Measurements from ENCODE around the gene ZNF701. TPM values are rescaled to one million over a fixed set of nuclear protein-coding genes. Genes with fewer than 3 reads are reported as not detected.
"Not testable (repeated sequence)": the region's sequence is repeated elsewhere in the genome, so short reads cannot be mapped to it uniquely, and the experiment has no call there.

Gene ZNF701
- total RNA-seq, 1 donor from 2014 or later, result 15.7 TPM

DNA sequence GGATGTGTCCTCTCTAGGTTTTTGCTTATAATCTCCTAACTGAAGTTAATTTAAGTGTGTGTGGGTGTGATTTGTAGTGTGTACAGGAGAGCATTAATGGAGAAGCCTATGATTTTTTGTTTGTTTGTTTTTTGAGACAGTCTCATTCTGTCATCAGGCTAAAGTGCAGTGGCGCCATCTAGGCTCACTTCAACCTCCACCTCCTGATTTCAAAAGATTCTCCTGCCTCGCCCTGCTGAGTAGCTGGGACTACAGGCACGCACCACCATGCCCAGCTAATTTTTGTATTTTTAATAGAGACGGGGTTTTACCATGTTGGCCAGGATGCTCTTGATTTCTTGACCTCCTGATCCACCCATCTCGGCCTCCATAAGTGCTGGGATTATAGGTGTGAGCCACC lies 20.6 kb downstream of the ZNF701 start:
- no peak for TF ChIP-seq POLR2A (IDR thresholded peaks at IDR 0.05)
- TF ChIP-seq POLR2AphosphoS5 (IDR thresholded peaks at IDR 0.05; ENCODE audit: insufficient read depth in 1 of 2, low read depth in 1 of 2), result no peak
- TF ChIP-seq, protein P1, sequence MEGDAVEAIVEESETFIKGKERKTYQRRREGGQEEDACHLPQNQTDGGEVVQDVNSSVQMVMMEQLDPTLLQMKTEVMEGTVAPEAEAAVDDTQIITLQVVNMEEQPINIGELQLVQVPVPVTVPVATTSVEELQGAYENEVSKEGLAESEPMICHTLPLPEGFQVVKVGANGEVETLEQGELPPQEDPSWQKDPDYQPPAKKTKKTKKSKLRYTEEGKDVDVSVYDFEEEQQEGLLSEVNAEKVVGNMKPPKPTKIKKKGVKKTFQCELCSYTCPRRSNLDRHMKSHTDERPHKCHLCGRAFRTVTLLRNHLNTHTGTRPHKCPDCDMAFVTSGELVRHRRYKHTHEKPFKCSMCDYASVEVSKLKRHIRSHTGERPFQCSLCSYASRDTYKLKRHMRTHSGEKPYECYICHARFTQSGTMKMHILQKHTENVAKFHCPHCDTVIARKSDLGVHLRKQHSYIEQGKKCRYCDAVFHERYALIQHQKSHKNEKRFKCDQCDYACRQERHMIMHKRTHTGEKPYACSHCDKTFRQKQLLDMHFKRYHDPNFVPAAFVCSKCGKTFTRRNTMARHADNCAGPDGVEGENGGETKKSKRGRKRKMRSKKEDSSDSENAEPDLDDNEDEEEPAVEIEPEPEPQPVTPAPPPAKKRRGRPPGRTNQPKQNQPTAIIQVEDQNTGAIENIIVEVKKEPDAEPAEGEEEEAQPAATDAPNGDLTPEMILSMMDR (IDR thresholded peaks at IDR 0.05), result no peak
- peaks cover 0 to 28% of the 10 kb centered on the region in 2 donors for H3K36me3 ChIP-seq
- H3K27me3 ChIP-seq, result no peaks in the 10 kb centered on the region
- no peak for DNase-seq (ENCODE audit: extremely low spot score in 2 of 2)
- H3K4me1 ChIP-seq, result no peaks in the 10 kb centered on the region
- H3K27ac ChIP-seq, result no peak overlapping the region
- intact Hi-C loops (cut with DNase I), result no loop called here
- no peaks in the 10 kb centered on the region for H3K9me3 ChIP-seq
- no peak overlapping the region for H3K4me3 ChIP-seq

DNA sequence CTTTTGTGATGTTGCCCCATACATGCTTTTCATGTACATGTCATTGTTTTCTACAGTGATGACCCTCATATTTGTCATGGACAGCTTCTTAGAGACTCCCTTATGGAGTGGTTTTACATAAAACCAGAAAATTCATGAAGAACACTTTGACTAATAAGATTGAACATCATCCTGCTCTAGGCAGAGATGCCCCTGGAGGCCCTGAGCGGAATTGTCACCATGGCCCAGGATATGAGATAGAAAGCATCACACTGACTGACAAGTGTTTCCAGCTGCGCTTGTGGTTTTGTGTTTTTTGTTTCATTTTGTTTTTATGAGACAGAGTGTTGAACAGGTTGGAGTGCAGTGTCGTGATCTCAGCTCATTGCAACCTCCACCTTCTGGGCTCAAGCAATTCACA lies 22.2 kb downstream of the ZNF701 start:
- H3K36me3 ChIP-seq, result peaks cover 0 to 28% of the 10 kb centered on the region in 2 donors
- H3K4me1 ChIP-seq, result no peaks in the 10 kb centered on the region
- DNase-seq (ENCODE audit: extremely low spot score in 2 of 2), result no peak
- H3K4me3 ChIP-seq, result no peak overlapping the region
- TF ChIP-seq POLR2AphosphoS5 (IDR thresholded peaks at IDR 0.05; ENCODE audit: insufficient read depth in 1 of 2, low read depth in 1 of 2) (no peak), POLR2A (IDR thresholded peaks at IDR 0.05) (no peak)
- TF ChIP-seq, protein P1 (IDR thresholded peaks at IDR 0.05), result no peak
- intact Hi-C loops (cut with DNase I), result no loop called here
- no peaks in the 10 kb centered on the region for H3K9me3 ChIP-seq
- no peak overlapping the region for H3K27ac ChIP-seq
- H3K27me3 ChIP-seq, result no peaks in the 10 kb centered on the region

DNA sequence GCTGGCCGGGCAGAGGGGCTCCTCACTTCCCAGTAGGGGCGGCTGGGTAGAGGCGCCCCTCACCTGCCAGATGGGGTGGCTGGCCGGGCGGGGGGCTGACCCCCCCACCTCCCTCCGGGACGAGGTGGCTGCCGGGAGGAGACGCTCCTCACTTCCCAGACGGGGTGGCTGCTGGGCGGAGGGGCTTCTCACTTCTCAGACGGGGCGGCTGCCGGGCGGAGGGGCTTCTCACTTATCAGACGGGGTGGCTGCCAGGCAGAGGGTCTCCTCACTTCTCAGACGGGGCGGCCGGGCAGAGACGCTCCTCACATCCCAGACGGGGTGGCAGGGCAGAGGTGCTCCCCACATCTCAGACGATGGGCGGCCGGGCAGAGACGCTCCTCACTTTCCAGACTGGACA lies 23.4 kb downstream of the ZNF701 start:
- H3K36me3 ChIP-seq, result peaks cover 0 to 27% of the 10 kb centered on the region in 2 donors
- DNase-seq (ENCODE audit: extremely low spot score in 2 of 2); H3K9me3 ChIP-seq; H3K4me3 ChIP-seq; H3K4me1 ChIP-seq; H3K27me3 ChIP-seq; intact Hi-C loops (cut with DNase I); H3K27ac ChIP-seq: not testable (repeated sequence)

DNA sequence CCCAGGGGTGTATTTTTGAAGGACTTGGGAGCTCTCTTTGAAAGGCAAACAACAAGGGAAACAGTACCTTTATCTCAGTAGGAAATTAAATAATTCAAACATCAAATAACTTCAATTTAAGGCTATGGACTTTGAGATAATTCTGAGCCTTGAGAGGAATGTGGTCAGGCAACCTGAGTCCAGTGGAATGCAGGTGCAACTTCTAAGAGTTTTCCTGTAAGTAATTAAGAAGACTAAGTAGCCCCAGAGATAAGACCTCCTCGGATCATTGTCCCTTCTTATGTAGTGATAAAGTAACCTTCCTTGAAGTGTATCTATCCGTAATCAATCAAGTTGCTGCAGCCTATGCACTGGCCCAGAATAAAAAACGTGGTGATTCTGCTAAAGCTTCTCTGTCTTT lies 29.2 kb downstream of the ZNF701 start:
- Histone ChIP-seq H3K27me3 (no peaks in the 10 kb centered on the region), H3K27ac (no peak overlapping the region), H3K4me3 (no peak overlapping the region), H3K36me3 (peaks cover 0 to 8% of the 10 kb centered on the region in 2 donors), H3K4me1 (peaks cover 15% of the 10 kb centered on the region), H3K9me3 (no peaks in the 10 kb centered on the region)
- intact Hi-C loops (cut with DNase I), result no loop called here
- no peak for DNase-seq (ENCODE audit: extremely low spot score in 2 of 2)
- TF ChIP-seq POLR2AphosphoS5 (IDR thresholded peaks at IDR 0.05; ENCODE audit: insufficient read depth in 1 of 2, low read depth in 1 of 2), result no peak
- no peak for TF ChIP-seq POLR2A (IDR thresholded peaks at IDR 0.05)
- TF ChIP-seq, protein P1 (IDR thresholded peaks at IDR 0.05), result no peak

DNA sequence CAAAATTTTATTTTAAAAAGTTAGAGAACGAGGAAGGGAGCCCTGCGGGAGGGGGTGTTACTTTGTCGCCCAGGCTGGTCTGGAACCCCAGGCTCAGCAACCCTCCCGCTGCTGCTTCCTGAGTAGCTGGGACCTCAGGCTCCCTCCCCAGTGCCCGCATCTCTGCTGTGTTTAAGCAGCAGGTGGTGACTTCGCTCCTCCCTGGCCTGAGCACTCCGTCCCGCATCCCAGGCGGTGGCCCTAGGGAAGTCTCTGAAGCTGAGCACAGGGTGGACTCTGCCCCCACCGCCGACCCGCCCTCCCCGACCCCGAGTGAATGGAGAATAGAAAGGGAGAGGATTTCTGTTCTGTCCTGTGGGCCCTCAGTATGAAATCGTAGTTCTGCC lies 30.5 kb downstream of the ZNF701 start:
- H3K9me3 ChIP-seq, result no peaks in the 10 kb centered on the region
- no peak for DNase-seq (ENCODE audit: extremely low spot score in 2 of 2)
- peaks cover 15% of the 10 kb centered on the region for H3K4me1 ChIP-seq
- H3K4me3 ChIP-seq, result peak overlapping the region; percentile 76 to 77
- TF ChIP-seq, protein P1 (IDR thresholded peaks at IDR 0.05), result no peak
- no peaks in the 10 kb centered on the region for H3K27me3 ChIP-seq
- no peaks in the 10 kb centered on the region for H3K36me3 ChIP-seq
- H3K27ac ChIP-seq, result peak overlapping the region; percentile 91
- intact Hi-C loops (cut with DNase I), result no loop called here
